NCI-H128 (cell line): ENCODE data around the gene TMEM167A.
A peak's percentile ranks its signal among the peaks of the same experiment; 100 is the strongest.

Experiments used
- DNase-seq: peaks from one replicate; lab custom pipeline; 2025; ENCODE audit not compliant: unreplicated experiment; lab: John Stamatoyannopoulos, UW

Gene TMEM167A, protein sequence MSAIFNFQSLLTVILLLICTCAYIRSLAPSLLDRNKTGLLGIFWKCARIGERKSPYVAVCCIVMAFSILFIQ

DNA sequence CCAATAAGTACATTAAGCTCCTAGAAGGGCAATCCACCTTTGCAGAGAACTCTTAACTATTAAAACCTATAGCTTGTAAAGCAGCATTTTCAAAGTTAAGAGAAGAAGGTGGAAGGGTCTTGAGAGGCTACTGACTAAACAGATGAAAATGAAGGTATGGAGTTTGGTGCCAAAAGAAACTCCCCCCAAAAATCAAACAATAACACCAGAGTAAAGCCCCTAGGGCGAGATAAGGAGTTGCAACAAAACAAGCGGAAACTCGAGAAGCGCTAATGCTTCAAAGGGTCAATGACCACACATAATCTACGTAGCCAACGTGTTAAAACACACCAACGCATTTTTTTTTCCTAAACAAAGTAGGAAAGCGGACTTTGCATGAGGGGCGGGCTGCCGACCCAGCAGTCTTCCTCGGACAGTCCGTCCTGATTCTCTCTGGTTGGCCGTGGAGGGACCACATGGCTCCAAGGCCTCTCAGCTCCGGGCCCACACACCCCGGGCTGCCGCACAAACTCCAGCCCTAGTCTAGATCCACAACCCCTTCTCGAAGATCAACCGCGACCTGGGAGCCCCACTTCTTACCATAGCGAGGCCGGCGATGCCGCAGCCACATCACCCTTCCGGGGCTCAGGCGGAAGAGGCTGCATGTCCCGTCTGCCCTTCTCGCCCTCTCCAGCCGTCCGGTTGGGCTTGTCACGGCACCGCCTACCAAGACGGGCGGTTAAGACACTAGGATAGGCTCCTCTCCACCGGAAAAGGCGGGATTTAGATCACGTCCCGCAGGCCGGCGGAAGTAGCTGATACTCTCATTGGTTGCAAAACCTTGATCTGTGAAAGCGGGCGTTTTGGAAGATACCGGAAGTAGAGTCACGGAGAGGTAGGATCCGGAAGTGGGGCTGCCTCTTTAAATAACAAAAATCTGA, at the start of gene TMEM167A, which contains the start of gene XRCC4:
TSS of gene TMEM167A (minus strand) at position 653 of the 920 bp plus-strand sequence. CDS start at position 582, 71 bp downstream.
TSS of gene XRCC4 (plus strand) at position 806 of the 920 bp plus-strand sequence. CDS start 27,373 bp downstream, outside the sequence.
- DNase-seq = peak; percentile 87

DNA sequence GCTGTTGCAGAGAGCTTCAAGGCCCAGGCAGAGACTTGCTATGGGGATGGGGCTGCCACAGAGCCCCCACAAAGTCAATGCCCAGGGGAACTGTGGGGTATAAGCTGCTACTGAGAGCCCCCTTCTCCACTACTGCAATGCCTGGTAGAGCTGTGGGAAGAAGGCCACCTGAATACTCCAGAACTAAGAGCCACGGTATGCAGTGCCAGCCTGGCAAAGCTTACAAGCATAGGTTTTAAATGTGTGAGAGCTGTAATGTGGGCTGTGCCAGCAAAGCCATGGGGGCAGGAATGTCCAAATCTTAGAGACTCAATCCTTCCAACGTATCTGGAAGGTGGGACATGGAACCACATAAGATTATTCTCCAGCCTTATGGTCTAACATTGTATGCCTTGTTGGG, 49.3 kb upstream of the TMEM167A start:
- no peak for DNase-seq

DNA sequence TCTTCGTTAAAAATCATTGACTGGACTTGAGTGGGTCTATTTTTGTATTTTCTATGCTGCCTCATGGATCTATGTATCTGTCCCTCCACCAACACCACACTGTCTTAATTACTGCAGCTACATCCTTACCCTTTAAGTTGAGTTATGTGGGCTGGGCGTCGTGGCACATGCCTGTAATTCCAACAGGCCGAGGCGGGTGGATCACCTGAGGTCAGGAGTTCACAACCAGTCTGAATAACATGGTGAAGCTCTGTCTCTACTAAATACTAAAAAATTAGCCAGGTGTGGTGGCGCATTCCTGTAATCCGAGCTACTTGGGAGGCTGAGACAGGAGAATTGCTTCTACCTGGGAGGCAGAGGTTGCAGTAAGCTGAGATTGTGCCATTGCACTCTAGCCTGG, 48.4 kb upstream of the TMEM167A start:
- no peak for DNase-seq

DNA sequence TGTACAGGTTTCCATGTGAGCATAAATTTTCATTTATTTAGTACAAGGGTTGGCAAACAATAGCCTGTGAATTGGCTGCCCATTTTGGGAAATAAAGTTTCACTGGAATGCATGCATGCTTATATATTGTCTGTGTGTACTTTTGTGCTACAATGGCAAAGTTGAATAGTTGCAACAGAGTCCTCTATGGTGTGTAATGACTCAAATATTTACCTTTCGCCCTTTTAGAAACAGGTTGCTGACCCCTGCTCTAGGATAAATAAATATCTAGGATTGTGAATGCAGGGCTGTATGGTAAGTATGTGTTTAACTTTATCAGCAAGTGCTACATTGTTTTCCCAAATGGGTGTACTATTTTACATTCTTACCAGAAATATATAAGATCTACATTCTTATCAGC, 47.4 kb upstream of the TMEM167A start:
- no peak for DNase-seq

DNA sequence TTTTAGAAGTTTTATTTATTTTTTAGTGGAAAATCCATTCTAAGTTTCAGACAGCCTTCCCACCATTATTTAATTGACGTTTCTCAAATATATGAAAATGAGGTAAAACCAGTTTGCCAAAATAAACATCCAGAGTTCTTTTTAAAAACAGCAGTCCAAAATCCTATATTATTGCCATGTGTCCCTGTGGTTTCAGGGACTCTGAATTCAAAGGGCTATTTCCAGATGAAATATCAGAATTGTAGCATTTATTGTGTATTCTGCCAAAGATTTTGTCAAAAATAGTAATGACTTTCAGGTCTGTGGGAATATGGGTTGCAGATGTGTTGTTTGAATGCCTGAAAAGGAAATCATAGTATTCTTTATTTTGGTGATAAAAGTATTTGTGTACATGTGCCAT, 41.8 kb upstream of the TMEM167A start:
- no peak for DNase-seq

DNA sequence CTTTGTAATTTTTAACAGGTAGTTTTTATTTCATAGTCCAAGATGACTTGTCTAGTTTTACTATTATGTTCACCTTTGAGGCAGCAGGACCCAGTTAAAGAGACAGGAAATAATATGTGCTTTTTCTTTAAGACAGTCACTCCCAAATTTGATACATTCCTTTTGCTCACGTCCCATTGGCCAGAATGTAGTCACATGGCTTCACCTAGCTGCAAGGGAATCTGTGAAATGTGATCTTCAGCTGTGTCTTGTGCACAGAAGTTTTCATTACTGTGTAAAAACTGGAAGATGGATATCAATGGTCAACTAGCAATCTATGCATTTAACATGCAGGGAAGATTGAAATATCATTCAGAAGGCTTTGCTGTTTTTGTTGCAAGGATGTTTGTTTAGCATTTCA, 41.3 kb upstream of the TMEM167A start:
- no peak for DNase-seq

DNA sequence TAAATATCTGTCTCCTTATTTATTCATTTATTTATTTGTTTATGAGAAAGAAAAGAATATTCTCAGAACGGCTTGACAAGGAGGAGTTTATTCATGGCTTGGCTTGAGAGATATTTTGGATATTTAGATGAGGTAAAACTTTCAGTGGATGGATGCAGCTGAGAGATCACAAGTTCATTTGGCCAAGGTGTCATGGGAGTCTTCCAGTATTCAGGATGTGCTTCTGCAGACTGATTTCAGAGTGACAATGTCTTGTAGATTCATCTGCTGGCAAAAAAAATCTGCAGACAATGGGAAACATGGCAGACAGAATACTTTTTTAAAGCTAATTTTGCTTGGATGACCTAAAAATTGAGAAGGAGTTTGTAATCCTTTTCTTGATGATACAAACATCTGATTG, 38.6 kb upstream of the TMEM167A start:
- DNase-seq = no peak

DNA sequence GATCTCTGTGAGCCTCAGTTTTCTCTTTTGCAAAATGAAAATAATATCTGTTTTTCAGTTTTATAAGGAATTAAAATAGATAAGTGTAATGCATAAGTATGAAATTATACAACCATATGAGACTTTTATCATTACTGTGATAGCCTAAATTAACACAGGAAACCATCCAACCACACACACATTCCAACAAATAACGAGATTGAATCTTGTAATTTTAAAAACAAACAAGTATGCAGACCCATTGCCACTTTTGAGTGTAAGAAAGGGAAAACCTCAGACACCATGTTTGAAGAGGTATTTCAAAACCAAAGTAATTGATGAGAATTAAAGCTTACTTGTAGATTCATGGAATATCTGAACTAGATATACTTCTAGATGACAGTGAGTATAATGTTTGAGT, 32.2 kb upstream of the TMEM167A start:
- DNase-seq = no peak

DNA sequence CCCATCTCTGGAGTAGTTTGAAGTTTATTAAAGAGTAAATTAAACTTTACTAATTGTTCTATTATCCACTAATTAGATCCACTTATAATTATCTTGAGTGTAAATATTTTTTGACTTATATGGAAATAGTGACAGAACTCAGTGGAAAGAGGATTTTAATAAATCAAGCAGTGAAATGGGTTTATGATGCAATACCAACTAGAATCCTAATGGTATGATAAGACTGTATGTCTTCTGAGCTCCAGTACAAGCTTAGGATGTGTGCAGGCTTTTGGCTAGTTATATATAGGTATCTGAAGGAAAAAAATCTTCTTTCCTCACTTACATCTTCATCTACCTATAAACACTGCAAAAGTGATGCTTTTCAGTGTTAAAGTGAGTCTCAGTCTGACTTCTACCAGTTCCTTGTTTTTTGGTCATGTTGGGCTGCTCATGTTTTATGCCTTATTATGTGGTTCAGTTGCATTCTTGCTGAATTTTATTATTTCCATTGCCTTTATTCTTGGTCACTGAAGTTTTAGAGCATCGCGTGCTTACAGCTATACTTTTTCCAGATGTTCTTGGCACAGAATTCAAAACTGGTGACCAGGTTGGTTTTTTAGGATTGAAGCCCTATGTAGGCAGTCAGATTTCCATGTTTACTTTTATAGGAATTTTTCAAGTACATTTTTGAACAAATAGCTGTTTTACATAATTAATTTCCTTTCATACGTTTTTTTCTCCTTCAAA, 30.7 kb upstream of the TMEM167A start:
- DNase-seq = no peak

DNA sequence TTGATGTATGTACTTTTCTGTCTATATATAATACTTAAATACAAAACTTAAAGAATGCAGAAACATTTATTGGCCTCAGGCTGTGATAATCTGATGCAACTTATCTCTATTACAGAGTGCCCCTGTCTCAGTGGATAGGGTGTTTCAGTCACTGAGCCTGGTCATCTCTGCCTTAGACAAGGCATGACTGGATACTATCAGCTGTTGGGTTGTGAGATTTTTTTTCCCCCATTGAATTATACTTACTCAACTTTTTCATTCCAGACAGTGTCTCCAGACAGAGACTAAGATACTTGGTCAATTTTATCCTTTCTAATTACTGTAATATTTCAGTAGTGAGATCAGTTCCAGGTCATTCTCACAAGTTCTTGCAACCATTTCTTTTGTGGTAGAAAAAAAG, 26.8 kb upstream of the TMEM167A start:
- DNase-seq = no peak

DNA sequence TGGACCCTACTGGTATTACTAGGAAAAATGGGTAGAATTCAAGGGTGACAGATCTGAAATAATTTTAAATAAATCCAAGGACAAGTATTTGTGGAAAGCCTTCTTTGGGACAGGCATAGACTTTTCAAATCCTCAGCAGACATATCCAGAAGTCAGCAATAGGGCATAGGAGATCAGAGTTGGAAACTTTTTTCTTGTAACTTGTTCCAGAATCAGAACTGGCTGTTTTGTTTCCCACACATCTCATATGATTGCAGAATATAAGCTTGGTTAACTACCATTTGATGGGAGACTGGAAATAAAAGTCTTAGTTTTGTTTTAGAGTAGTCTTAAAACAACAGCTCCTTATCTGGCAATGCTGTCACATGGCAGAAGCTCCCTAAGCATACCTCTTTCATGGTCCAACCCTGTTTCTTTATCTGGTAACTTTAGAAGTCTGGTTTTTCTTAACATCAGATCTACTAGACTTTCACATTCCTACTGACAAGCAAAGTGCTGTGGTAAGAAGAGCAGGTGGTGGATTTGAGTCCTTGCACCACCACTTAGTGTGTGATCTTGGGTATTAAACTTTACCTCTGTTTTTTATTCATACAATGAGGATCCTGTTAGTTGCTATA, 25.3 kb upstream of the TMEM167A start:
- no peak for DNase-seq

DNA sequence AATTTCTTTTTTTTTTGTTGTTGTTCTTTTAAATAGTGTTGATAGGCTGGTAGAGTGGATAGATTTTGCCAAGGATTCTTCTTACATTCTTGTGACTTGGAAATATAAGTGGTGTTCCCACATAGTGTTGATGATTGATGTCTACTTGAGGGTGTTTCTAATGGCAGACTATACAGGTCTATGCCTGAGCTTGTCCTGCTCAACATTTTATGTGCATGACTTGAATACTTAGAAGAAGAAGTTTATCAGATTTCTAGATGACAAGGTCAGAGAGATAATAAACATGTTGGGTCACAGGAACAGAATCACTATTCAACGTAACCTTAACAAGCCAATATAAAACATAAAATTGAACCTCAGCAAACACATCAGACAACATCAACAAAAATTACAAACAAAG, 24.3 kb upstream of the TMEM167A start:
- no peak for DNase-seq

DNA sequence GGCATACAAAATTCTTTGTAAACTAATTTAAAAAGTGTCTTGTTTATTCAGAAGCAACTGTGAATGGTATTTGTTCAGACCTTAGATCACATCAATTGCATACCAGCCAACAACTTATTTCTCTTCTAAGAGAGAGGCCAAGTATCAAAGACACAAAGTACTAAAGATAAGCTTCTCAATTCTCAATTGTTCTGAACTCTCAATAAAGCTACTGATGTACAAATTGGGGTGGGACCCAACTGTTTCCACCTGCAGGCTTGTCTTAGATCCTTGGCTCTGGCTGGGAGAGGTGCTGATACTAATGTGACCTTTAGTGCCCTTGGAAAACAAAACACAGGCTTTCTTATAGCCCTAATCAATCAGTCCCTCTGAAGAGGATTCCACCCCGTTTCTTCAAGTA, 22.3 kb upstream of the TMEM167A start:
- DNase-seq = no peak

DNA sequence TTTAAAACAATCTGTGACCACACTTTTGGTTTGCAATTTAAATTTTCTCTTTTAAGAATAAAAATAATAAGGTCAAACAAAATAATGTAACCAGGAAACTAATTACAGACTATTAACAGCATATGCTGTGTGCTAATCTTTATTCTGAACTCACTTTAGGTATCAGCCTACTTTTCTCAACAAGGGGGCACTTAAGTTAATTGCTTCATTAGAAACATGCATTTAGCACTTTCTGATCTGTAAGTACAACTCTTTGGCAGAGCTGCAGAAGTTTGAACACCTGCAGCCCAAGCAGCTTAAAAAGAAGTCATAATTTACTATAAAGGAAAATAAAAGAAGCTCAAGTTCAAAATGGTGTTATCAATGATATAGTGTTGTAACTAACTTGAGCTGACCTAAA, 21.8 kb upstream of the TMEM167A start:
- DNase-seq = no peak

DNA sequence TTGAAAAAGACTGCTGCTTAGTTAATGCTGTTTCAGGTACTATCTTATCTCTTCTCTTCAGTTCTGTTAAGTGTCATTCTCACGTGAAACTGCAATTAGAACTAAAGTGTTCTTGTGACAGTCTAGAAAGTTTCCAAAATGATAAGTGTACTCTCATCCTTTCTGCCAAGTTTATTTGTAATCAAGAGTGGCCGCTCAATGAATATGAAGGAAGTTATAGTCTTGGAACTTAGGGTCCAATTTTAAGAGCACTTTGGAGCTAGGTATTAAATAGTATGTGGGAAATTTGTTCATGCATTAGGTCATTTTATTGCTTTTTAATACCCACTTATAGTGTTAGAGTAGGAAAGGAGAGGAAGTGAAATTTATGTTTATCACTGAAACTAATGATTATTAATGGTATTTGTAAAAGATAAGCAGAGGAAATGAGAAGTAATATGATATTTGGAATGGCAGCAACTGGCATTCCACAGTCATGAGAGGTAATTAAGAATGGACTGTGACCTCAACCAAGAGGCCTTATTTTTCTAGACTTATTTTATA, 20.6 kb upstream of the TMEM167A start:
- DNase-seq = no peak

DNA sequence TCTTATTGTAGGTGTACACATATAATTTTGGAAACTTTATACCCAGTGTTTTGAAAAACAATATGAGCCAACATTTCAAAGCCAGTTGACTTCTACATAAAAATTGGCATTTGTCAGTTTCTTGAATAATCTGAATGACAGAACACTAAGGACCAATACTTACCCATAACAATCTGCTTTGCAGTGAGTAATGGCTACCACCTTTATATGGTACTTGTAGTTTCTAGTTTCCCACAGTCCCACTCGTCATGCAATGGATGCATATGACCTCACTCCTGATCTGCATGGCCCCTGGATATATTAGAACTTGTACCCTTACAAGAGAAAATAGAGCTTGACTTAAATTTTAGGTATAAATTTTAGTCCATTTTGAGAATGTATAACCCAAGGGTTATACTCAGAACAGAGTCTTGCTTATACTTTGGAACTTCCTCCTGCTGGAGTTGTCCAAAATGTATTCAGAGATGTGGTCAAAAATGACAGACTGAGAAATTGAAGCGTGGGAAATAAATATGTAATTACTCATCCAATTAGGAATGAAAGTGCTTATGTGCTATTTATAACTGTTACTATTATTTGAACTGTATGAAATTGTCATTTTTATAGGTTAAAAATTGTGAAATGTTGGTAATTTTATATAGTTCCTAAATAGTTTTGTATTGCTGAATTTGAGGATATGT, 19.6 kb upstream of the TMEM167A start:
- DNase-seq = no peak

DNA sequence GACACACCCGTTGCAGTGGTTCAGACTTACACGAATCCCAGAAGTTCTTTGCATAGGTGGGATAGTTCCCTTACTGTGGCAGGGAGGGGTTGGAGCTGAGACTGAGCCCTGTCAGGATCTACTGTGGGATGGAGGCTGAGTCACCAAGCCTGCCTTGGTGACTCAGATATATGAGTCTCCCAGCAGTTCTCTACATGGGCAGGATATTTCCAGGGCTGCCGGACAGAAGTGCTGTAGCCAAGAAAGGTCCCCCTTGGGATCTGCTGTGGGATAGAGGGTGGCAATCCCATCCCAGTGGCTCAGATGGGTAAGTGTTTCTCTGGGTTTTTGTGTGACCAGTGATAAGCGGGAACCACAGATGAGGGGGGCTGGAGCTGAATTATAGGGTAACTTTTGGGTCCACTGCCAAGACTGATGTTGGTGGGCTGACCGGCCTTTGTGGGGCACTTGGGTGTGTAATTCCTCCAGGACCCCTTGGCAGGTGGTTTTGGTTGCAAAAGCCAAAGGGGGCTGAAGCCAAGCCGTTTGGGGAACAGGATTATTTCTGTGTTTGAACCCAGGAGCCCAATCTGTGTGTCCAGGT, 18.9 kb upstream of the TMEM167A start:
- no peak for DNase-seq

DNA sequence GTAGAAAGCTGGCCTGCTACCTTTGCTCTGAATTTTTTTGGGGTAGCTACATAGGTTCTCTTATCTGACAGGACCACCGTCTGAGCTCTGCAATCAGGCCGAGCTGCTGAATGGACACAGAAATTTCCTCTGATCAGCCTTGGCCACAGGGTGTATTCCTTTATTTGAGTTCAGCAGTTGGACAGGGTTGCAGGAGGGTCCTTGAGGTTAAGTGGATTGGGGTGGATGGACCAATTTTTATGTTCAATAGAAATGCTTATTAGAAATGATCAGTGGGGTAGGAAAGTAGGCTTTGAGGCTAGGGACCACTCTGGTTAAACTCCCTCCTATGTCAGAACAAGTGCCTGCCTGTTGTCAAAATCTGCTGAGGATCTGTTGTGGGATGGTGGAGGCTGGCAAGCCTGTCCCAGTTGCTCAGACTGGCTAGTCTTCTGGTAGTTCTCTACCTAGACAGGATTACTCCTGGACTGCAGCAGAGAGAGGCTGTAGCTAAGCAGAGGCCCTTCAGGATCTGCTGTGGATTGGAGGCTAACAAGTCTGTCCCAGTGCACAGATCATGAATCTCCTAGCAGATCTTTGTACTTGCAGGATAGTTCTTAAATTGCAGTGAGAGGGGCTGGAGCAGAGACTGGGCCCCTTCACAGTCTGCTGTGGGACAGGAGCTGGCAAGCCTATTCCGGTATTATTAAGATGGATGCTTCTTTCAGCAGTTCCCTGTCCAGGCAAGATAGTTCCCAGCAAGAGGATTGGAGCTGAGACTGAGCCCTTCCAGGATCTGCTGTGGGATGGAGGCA, 18.2 kb upstream of the TMEM167A start:
- no peak for DNase-seq

DNA sequence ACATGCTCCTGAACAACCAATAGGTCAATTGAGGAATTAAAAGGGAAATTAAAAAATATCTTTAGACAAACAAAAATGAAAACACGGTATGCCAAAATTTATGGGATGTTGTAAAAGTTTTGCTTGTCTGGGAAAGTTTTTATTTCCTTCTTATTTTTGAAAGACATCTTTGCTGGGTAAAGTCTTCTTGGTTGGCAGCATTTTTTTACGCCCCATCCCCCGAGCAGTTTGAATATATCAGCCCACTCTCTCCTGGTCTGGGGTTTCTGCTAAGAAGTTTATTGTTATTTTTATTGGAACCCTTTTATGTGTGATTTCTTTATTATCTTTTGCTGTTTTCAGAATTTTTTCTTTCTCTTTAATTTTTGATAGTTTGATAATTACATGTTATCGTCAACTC, 16.5 kb upstream of the TMEM167A start:
- DNase-seq = no peak

DNA sequence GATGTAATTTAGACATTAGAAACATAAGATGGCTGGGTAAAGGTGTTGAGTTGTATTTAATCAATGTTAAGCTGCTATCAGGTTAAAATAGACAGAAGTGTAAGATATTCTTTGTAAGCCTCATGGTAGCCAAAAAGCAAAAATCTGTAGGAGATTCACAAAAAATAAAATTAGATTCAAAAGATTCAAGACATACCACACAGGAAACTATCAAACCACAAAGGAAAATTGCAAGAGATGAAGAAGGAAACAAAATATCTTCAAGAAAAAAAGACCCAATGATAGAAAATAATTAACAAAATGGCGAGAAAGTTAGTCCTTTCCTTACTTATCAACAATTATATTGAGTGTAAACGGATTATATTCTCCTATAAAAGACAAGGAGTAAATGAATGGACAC, 15.4 kb upstream of the TMEM167A start:
- DNase-seq = no peak
